ENCODE measurements around the gene DIAPH2.

- no peak for TF ChIP-seq POLR2AphosphoS5 (IDR thresholded peaks at IDR 0.05; ENCODE audit: low read depth, low read length)
- TF ChIP-seq POLR2A (IDR thresholded peaks at IDR 0.05; ENCODE audit: low read depth, low read length): no peak
- no peak for TF ChIP-seq TAF1 (IDR thresholded peaks at IDR 0.05; ENCODE audit: low read depth, low read length)
Observed at GRCh38 chrX:96798982-96799381, 114.3 kb downstream of the DIAPH2 start.

All from GM12891 (cell line).